Rectal smooth muscle tissue (tissue), 1 donor: ENCODE measurements around the gene ARHGAP8.
"Not testable (repeated sequence)": the region's sequence is repeated elsewhere in the genome, so short reads cannot be mapped to it uniquely, and the experiment has no call there.

Experiments
- H3K27ac ChIP-seq: one replicate; pipeline ENCODE4 v1.7.0; 2013; ENCODE audit warnings: low read depth, low read length, inconsistent platforms
- H3K27me3 ChIP-seq: one replicate; pipeline ENCODE4 v1.7.0; 2013; ENCODE audit warnings: low read length; ENCODE audit not compliant: control insufficient read depth, insufficient read depth
- H3K36me3 ChIP-seq: one replicate; pipeline ENCODE4 v1.7.0; 2013; ENCODE audit warnings: low read length; ENCODE audit not compliant: control insufficient read depth, insufficient read depth
- H3K4me1 ChIP-seq: one replicate; pipeline ENCODE4 v1.7.0; 2013; ENCODE audit warnings: low read length; ENCODE audit not compliant: control insufficient read depth, insufficient read depth
- H3K4me3 ChIP-seq: one replicate; pipeline ENCODE4 v1.7.0; 2013; ENCODE audit warnings: low read length
- H3K9ac ChIP-seq: one replicate; pipeline ENCODE4 v1.7.0; 2013; ENCODE audit warnings: low read length

Gene ARHGAP8

GRCh38 chr22:44736581-44737405, 15.6 kb upstream of the ARHGAP8 start:
- H3K4me1 ChIP-seq = no peaks in the 10 kb centered on the region
- H3K27me3 ChIP-seq = peaks cover 2% of the 10 kb centered on the region
- H3K9ac ChIP-seq = no peak overlapping the region

GRCh38 chr22:44737406-44738346, 14.7 kb upstream of the ARHGAP8 start:
- H3K27ac ChIP-seq = no peak overlapping the region
- H3K9ac ChIP-seq = no peak overlapping the region

More at GRCh38 chr22:44736581-44737405, 15.6 kb upstream of the ARHGAP8 start:
- Histone ChIP-seq H3K4me3 (no peak overlapping the region), H3K27ac (no peak overlapping the region), H3K36me3 (no peaks in the 10 kb centered on the region)

GRCh38 chr22:44738347-44738715, 14.0 kb upstream of the ARHGAP8 start:
- Histone ChIP-seq H3K36me3 (no peaks in the 10 kb centered on the region), H3K27me3 (peaks cover 2% of the 10 kb centered on the region), H3K4me3 (no peak overlapping the region), H3K4me1 (no peaks in the 10 kb centered on the region), H3K27ac (no peak overlapping the region), H3K9ac (no peak overlapping the region)

More at GRCh38 chr22:44737406-44738346, 14.7 kb upstream of the ARHGAP8 start:
- Histone ChIP-seq H3K27me3 (peaks cover 2% of the 10 kb centered on the region), H3K4me3 (no peak overlapping the region), H3K36me3 (no peaks in the 10 kb centered on the region), H3K4me1 (no peaks in the 10 kb centered on the region)

DNA sequence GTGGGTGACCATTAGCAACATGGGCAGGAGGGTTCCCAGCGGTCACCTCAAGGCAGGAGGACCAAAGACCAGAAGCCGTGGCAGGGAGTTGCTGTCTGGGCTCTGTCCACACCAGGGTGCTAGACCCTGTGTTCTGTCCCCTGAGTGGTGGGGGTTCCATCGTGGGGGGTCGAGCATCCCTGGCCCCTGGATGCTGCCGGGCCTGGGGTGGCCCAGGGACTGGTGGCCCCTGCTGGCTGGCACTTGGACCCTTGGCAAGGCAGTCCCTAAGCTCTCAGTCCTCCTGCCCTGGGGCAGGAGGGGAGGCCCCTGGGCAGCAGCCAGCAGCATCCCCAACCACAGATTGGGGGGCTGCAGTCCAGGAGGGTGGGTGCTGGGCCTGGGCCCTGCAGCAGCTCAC, 13.4 kb upstream of the ARHGAP8 start:
- Histone ChIP-seq H3K27me3 (peaks cover 2% of the 10 kb centered on the region), H3K27ac (no peak overlapping the region), H3K4me3 (no peak overlapping the region), H3K9ac (no peak overlapping the region), H3K4me1 (no peaks in the 10 kb centered on the region), H3K36me3 (no peaks in the 10 kb centered on the region)

- not testable (repeated sequence) for H3K4me3 ChIP-seq, H3K36me3 ChIP-seq, H3K9ac ChIP-seq, H3K4me1 ChIP-seq, H3K27me3 ChIP-seq, H3K27ac ChIP-seq
Measured at GRCh38 chr22:44739666-44740065, 12.7 kb upstream of the ARHGAP8 start.

- Histone ChIP-seq H3K27me3 (peaks cover 2% of the 10 kb centered on the region), H3K4me3 (no peak overlapping the region), H3K4me1 (no peaks in the 10 kb centered on the region), H3K9ac (no peak overlapping the region), H3K27ac (no peak overlapping the region), H3K36me3 (no peaks in the 10 kb centered on the region)
Measured at GRCh38 chr22:44740307-44740706, 12.1 kb upstream of the ARHGAP8 start.

GRCh38 chr22:44741929-44742328, 10.4 kb upstream of the ARHGAP8 start:
- H3K27me3 ChIP-seq = peaks cover 2% of the 10 kb centered on the region
- no peaks in the 10 kb centered on the region for H3K4me1 ChIP-seq
- H3K27ac ChIP-seq = no peak overlapping the region
- no peak overlapping the region for H3K4me3 ChIP-seq
- no peak overlapping the region for H3K9ac ChIP-seq
- H3K36me3 ChIP-seq = no peaks in the 10 kb centered on the region

- Histone ChIP-seq H3K27me3 (no peaks in the 10 kb centered on the region), H3K4me3 (no peak overlapping the region), H3K4me1 (no peaks in the 10 kb centered on the region), H3K9ac (no peak overlapping the region), H3K36me3 (no peaks in the 10 kb centered on the region), H3K27ac (no peak overlapping the region)
Measured at GRCh38 chr22:44743247-44743646, 9.1 kb upstream of the ARHGAP8 start.

DNA sequence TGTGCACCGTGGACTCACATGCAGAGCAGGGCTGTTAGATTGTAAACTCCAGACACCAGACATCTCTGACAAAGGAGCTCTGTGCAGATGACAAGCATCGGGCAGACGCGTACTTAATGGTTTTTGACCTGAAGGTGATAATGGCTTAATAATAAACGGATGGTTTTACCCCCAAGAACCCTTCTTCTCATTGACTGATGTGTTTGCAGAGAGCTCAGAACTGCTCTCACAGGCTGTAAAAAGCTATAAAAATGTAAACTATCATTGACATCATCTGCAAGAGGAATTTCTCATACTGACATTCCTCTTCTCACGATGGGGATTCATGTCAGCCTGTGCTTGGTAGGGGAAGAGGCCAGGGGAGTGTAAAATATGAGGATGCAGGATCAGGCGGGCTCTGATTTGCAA, 8.6 kb upstream of the ARHGAP8 start:
- no peak overlapping the region for H3K9ac ChIP-seq
- no peaks in the 10 kb centered on the region for H3K27me3 ChIP-seq

DNA sequence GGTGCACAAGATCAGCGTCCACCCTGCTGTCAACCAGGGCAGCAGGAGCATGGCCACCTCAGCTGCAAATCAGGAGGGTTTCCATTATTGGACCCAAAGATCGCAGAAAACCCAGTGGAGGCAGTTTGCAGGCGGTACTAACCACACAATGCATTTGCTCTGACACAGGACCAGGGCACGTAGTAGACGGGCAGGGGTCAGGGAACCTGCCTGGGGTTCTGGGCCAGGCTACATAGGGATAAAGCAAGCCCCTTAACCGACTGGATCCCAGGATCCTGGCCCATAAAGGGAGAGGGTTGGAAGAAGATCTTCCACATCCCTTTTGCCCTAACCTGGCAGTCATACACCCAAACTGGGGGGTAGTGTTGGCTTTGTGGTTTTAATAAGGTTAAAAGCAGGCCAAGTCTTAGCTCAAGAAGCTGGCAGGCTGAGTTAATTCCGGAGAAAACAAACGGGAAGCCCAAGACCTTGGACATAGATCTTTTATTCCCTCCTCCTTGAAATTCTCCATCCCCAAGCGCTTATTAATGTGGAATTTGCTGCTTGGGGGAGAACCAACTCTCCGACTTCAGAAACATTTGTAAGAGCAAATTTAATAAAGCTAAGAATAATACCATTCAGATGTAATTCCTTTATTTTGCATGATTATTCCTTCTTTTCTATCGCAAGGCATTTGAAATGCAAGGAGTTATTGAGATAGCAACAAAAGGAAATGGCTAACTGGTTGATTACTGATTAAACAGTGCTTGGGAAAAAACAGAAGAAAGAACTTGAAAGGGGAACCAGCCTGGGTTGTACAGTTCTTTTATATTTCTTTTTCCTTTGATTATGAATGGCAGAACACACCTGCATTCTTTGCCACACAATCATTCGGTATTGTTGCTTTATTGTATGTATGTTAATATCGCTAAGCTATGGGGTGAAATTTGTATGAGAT, 6.3 kb upstream of the ARHGAP8 start:
- Histone ChIP-seq H3K4me3 (no peak overlapping the region), H3K36me3 (no peaks in the 10 kb centered on the region), H3K27me3 (no peaks in the 10 kb centered on the region), H3K9ac (no peak overlapping the region), H3K4me1 (no peaks in the 10 kb centered on the region), H3K27ac (no peak overlapping the region)

More for the DNA sequence above, 8.6 kb upstream of the ARHGAP8 start:
- Histone ChIP-seq H3K4me3 (no peak overlapping the region), H3K27ac (no peak overlapping the region), H3K4me1 (no peaks in the 10 kb centered on the region), H3K36me3 (no peaks in the 10 kb centered on the region)

- H3K9ac ChIP-seq, H3K4me3 ChIP-seq, H3K27ac ChIP-seq, H3K4me1 ChIP-seq, H3K36me3 ChIP-seq, H3K27me3 ChIP-seq: not testable (repeated sequence)
Measured at GRCh38 chr22:44747784-44748127, 4.6 kb upstream of the ARHGAP8 start.

- no peak overlapping the region for H3K9ac ChIP-seq
- H3K4me3 ChIP-seq = no peak overlapping the region
- no peaks in the 10 kb centered on the region for H3K4me1 ChIP-seq
- H3K36me3 ChIP-seq = no peaks in the 10 kb centered on the region
- H3K27me3 ChIP-seq = peaks cover 2% of the 10 kb centered on the region
- no peak overlapping the region for H3K27ac ChIP-seq
Measured at GRCh38 chr22:44748524-44748923, 3.9 kb upstream of the ARHGAP8 start.
